K562 (cell line): ENCODE data around the gene ZNF23. TPM values are rescaled to one million over a fixed set of nuclear protein-coding genes. Genes with fewer than 3 reads are reported as not detected.

Experiments
- ATAC-seq: fragments of 200-7000 bp; cut with Tn5 transposase; 3 replicates; pipeline ENCODE4 v1.9.1; 2020; ENCODE audit warnings: moderate library complexity
- BruUV-seq: library from RNA; stranded (reverse); fragments of 400-500 nt; replicated peaks from 2 replicates; lab custom pipeline; 2021; lab: Mats Ljungman, UMichigan
- CTCF ChIA-PET: fragments of 300-600 bp; formaldehyde crosslinking; extraction: SDS; loops from one replicate; lab custom pipeline; 2021; ENCODE audit warnings: low intra/inter-chr PET ratio; lab: Yijun Ruan, JAX
- POLR2A ChIA-PET: fragments of 300-600, 350-650 bp; sonication (Branson Sonifier 250); formaldehyde crosslinking; extraction: SDS; loops from one replicate; lab custom pipeline; 2021; ENCODE audit warnings: antibody characterized with exemption, inconsistent platforms; lab: Yijun Ruan, JAX
- DNase-seq, 4 experiments: peaks; one replicate each; pipeline versions ENCODE4 v3.0.0 to v3.0.0-alpha.2; 2011 to 2018; ENCODE audit warnings: low spot score in 3 of 4, mixed read lengths in 3 of 4; ENCODE audit errors: extremely low read depth in 1 of 4
- FAIRE-seq: peaks from 2 replicates; lab custom pipeline; 2011; peaks lifted over from hg19 to GRCh38; lab: Jason Lieb, UNC
- H2AFZ ChIP-seq: 2 replicates; pipeline ENCODE4 v1.6.0; 2011; ENCODE audit warnings: low read depth, low read length, control low read depth, inconsistent platforms
- H3K27ac ChIP-seq: fragments of 200-600 bp; 3 replicates; pipeline ENCODE4 v1.8.0; 2011; ENCODE audit warnings: low read depth, mild to moderate bottlenecking, control low read depth, inconsistent platforms, low read length, moderate library complexity, mixed read lengths; ENCODE audit errors: extremely low read depth
- H3K27me3 ChIP-seq, 2 experiments: fragments of 300-600 bp in 1 of 2; 2 replicates in 1 of 2; 3 replicates in 1 of 2; pipeline versions ENCODE4 v1.6.0 to v1.8.0; 2011; ENCODE audit warnings: inconsistent platforms in 2 of 2, low read length in 2 of 2, mild to moderate bottlenecking in 1 of 2, mixed read lengths in 1 of 2, moderate library complexity in 1 of 2; ENCODE audit not compliant: control insufficient read depth in 2 of 2, insufficient read depth in 2 of 2
- H3K36me3 ChIP-seq: fragments of 300-600 bp; 3 replicates; pipeline ENCODE4 v1.8.0; 2011; ENCODE audit warnings: mild to moderate bottlenecking, low read length, inconsistent platforms; ENCODE audit not compliant: control insufficient read depth, insufficient read depth
- H3K4me1 ChIP-seq, 2 experiments: fragments of 200-600 bp in 1 of 2; replicated peaks in 1 of 2; 2 replicates in 1 of 2; 3 replicates in 1 of 2; pipeline versions ENCODE4 v1.5.1 to v1.8.0; 2011; ENCODE audit warnings: inconsistent platforms in 2 of 2, low read length in 2 of 2, mild to moderate bottlenecking in 1 of 2, mixed read lengths in 1 of 2, moderate library complexity in 1 of 2; ENCODE audit not compliant: control insufficient read depth in 2 of 2, insufficient read depth in 2 of 2
- H3K4me2 ChIP-seq: 2 replicates; pipeline ENCODE4 v1.6.1; 2011; ENCODE audit warnings: low read length, control low read depth, inconsistent platforms, mixed read lengths; ENCODE audit not compliant: insufficient read depth
- H3K4me3 ChIP-seq: fragments of 200-600 bp; sonication (generic), shearing (Covaris generic); 2 replicates; pipeline ENCODE4 v1.5.1; 2016; ENCODE audit warnings: control low read depth, inconsistent platforms
- H3K79me2 ChIP-seq: fragments of 200-600 bp; 3 replicates; pipeline ENCODE4 v1.8.0; 2011; ENCODE audit warnings: low read length, inconsistent platforms; ENCODE audit not compliant: control insufficient read depth, insufficient read depth
- H3K9ac ChIP-seq, 2 experiments: 2 replicates each; pipeline versions ENCODE4 v1.6.0 to v1.6.1; 2011; ENCODE audit warnings: low read depth in 2 of 2, low read length in 2 of 2, control low read depth in 1 of 2, inconsistent platforms in 1 of 2, mild to moderate bottlenecking in 1 of 2, mixed read lengths in 1 of 2; ENCODE audit not compliant: insufficient read depth in 1 of 2
- H3K9me1 ChIP-seq: one replicate; pipeline ENCODE4 v1.6.0; 2011; ENCODE audit warnings: inconsistent platforms, mild to moderate bottlenecking, low read length, moderate library complexity; ENCODE audit not compliant: control insufficient read depth, insufficient read depth
- H3K9me3 ChIP-seq: replicated peaks from 2 replicates; pipeline ENCODE4 v1.5.1; 2011; ENCODE audit warnings: low read depth, low read length, inconsistent platforms; ENCODE audit not compliant: control insufficient read depth, insufficient read depth
- H4K20me1 ChIP-seq: replicated peaks from 2 replicates; pipeline ENCODE4 v1.6.1; 2011; ENCODE audit warnings: low read length, inconsistent platforms, mixed read lengths; ENCODE audit not compliant: control insufficient read depth, insufficient read depth
- ADNP ChIP-seq: fragments of 200-800 bp; sonication (Bioruptor generic); IDR thresholded peaks from 2 replicates; pipeline ENCODE4 v1.6.1; 2016; ENCODE audit warnings: missing genetic modification characterization, missing compliant biosample characterization
- BCOR ChIP-seq: fragments of 450-650 bp; IDR thresholded peaks from 2 replicates; pipeline ENCODE4 v1.6.1; 2016
- C11orf30 ChIP-seq: fragments of 450-650 bp; IDR thresholded peaks from 2 replicates; pipeline ENCODE4 v1.6.1; 2016; ENCODE audit warnings: low read depth, mild to moderate bottlenecking
- HLTF ChIP-seq: fragments of 450-650 bp; IDR thresholded peaks from 2 replicates; pipeline ENCODE4 v1.6.1; 2016
- KDM1A ChIP-seq, 2 experiments: fragments of 450-650 bp; IDR thresholded peaks; 2 replicates each; pipeline ENCODE4 v1.6.1; 2016; ENCODE audit warnings: mild to moderate bottlenecking in 2 of 2
- MAFG ChIP-seq: fragments of 450-650 bp; conservative IDR thresholded peaks from 2 replicates; pipeline ENCODE4 v1.6.1; 2016; ENCODE audit warnings: missing genetic modification characterization, missing compliant biosample characterization
- MAFK ChIP-seq: IDR thresholded peaks from 2 replicates; pipeline ENCODE4 v1.6.1; 2011; ENCODE audit warnings: low read length, improper control_type of control experiment
- RBM25 ChIP-seq: fragments of 200-400 bp; formaldehyde crosslinking; IDR thresholded peaks from 2 replicates; pipeline ENCODE4 v1.6.1; 2018; ENCODE audit warnings: low read length, low read depth, moderate library complexity; ENCODE audit not compliant: severe bottlenecking
- SRSF7 ChIP-seq: fragments of 200-400 bp; formaldehyde crosslinking; optimal IDR thresholded peaks from 2 replicates; pipeline ENCODE3; 2017; ENCODE audit warnings: mild to moderate bottlenecking, low read depth, low read length
- ZNF316 ChIP-seq: fragments of 450-650 bp; IDR thresholded peaks from 2 replicates; pipeline ENCODE4 v1.6.1; 2016
- ZNF41 ChIP-seq: fragments of 250-450 bp; sonication (Bioruptor Pico); conservative IDR thresholded peaks from 2 replicates; pipeline ENCODE4 v1.4.0; 2020; ENCODE audit warnings: mild to moderate bottlenecking
- ZNF436 ChIP-seq: fragments of 250-450, 450-650 bp; sonication (Bioruptor Pico); formaldehyde crosslinking; IDR thresholded peaks from 2 replicates; pipeline ENCODE4 v1.7.0; 2020; ENCODE audit warnings: mild to moderate bottlenecking
- WGBS: fragments of 100-300 bp; shearing (Covaris generic); methylation state at CpG from one replicate; pipeline ENCODE4 v1.1.6; 2016; ENCODE audit warnings: low coverage, mixed read lengths; ENCODE audit not compliant: insufficient coverage; ENCODE audit errors: missing lambda C conversion rate; 5-methylcytosine and 5-hydroxymethylcytosine counted together
- in situ Hi-C: fragments of 300-500 bp; cut with MboI; formaldehyde crosslinking; loops from 4 replicates; pipeline ENCODE4 v1.15.0; 2018; ENCODE audit warnings: inconsistent platforms, mixed read lengths
- intact Hi-C: fragments of 100-400 bp; cut with micrococcal nuclease; formaldehyde crosslinking; loops from 2 replicates; pipeline ENCODE4 v1.14.2; 2022
- polyA plus RNA-seq, 8 experiments: library from polyadenylated mRNA; depleted of rRNA in 4 of 8; stranded (reverse) in 5 of 8; unstranded in 3 of 8; fragments of >200 nt; fragmentation: Nextera tagmentation in 2 of 8; fragmentation: Illumina TruSeq in 1 of 8; extraction: Ambion mirVana in 2 of 8; extraction: Trizol in 1 of 8; gene quantifications; 2 replicates each; pipeline versions ENCODE4 v1.2.1 to v1.2.3, GENCODE V29; 2011 to 2014; ENCODE audit warnings: inconsistent platforms in 1 of 8, missing spikeins in 1 of 8
- total RNA-seq, 7 experiments: library from RNA; depleted of rRNA in 6 of 7; stranded (reverse); fragments of >200 nt in 6 of 7; fragmentation: Illumina TruSeq in 2 of 7; extraction: Trizol in 2 of 7; gene quantifications; 2 replicates each; pipeline versions ENCODE4 v1.2.1 to v1.2.3, GENCODE V29; 2011 to 2021; ENCODE audit warnings: low replicate concordance in 1 of 7

ZNF23 gene
- total and polyA plus RNA-seq, 9 of the 15 experiments (the other 6 are each of a cell fraction or from before 2014, with no cell fraction given) = 4.7 to 13.4 (median 11.2) TPM

- H3K4me1 ChIP-seq = peaks cover 15 to 25% of the 10 kb centered on the region in 2 experiments
- ChIA-PET POLR2A (no interaction called here), CTCF (no interaction called here)
- intact Hi-C loops (no loop called here), in situ Hi-C loops (no loop called here)
- ATAC-seq (no peak; the same call in 2 of the 3 replicates), DNase-seq (no peak), FAIRE-seq (peak; percentile 51)
- no peaks in the 10 kb centered on the region for H3K9me1 ChIP-seq
- no TSS peak for BruUV-seq
- no peaks in the 10 kb centered on the region; the same call in 2 of the 3 replicates for H3K36me3 ChIP-seq
- TF ChIP-seq KDM1A (IDR thresholded peaks at IDR 0.05) (peak; percentile 22 to 47; a peak in 1 of 4 replicates), RBM25 (peak; percentile 94), HLTF (no peak), BCOR (peak; percentile 73), ADNP (tag) (0 out of 2 replicates have a peak, but pooled peaks have one; percentile 23)
- H2AFZ ChIP-seq = peak overlapping the region; percentile 58
- H3K79me2 ChIP-seq = no peaks in the 10 kb centered on the region
- no peak overlapping the region for H3K4me3 ChIP-seq
- H3K27ac ChIP-seq = 0 out of 3 replicates have a peak overlapping the region, but pooled peaks have one; percentile 4
- no peaks in the 10 kb centered on the region for H4K20me1 ChIP-seq
- no peak overlapping the region for H3K9ac ChIP-seq
- H3K27me3 ChIP-seq = no peaks in the 10 kb centered on the region
- no peaks in the 10 kb centered on the region; the same call in none of the 2 replicates for H3K9me3 ChIP-seq
- no peak overlapping the region for H3K4me2 ChIP-seq
- WGBS = 58% methylated on average over 3 of the region's 3 CpGs
Observed at GRCh38 chr16:71491054-71491453, 29.0 kb upstream of the ZNF23 start.

- BruUV-seq = no TSS peak
- FAIRE-seq (peak; percentile 44), ATAC-seq (peak; percentile 41; the same call in 2 of the 3 replicates), DNase-seq (no peak)
- peak overlapping the region; percentile 4; the same call in 1 of the 3 replicates for H3K27ac ChIP-seq
- no peak overlapping the region for H3K4me2 ChIP-seq
- H3K4me3 ChIP-seq = no peak overlapping the region
- H3K9me3 ChIP-seq = no peaks in the 10 kb centered on the region; the same call in none of the 2 replicates
- no peaks in the 10 kb centered on the region for H3K79me2 ChIP-seq
- H3K9ac ChIP-seq = no peak overlapping the region; a peak in 1 of 4 replicates
- no peaks in the 10 kb centered on the region for H3K27me3 ChIP-seq
- ChIA-PET POLR2A (interaction anchor here (0.6 kb wide), 1 partner anchor 28 kb away, joined by 4 read pairs; the partner anchor contains the start of gene ZNF23), CTCF (no interaction called here)
- TF ChIP-seq MAFG (tag) = 0 out of 2 replicates have a peak, but pooled peaks have one; percentile 15
- peak; percentile 2; the same call in 1 of the 2 replicates for TF ChIP-seq MAFK
- TF ChIP-seq ZNF41 = no peak
- peak; percentile 37 for TF ChIP-seq ZNF316
- TF ChIP-seq ZNF436 (CRISPR knock-in tag) = no peak
- TF ChIP-seq C11orf30 = peak; percentile 21; the same call in 1 of the 2 replicates
- no peak for TF ChIP-seq SRSF7
- no peaks in the 10 kb centered on the region for H4K20me1 ChIP-seq
- in situ Hi-C loops = no loop called here
- peaks cover 15 to 25% of the 10 kb centered on the region in 2 experiments for H3K4me1 ChIP-seq
- peak overlapping the region; percentile 58 for H2AFZ ChIP-seq
- intact Hi-C loops = no loop called here
- H3K9me1 ChIP-seq = no peaks in the 10 kb centered on the region
- no peaks in the 10 kb centered on the region; the same call in 2 of the 3 replicates for H3K36me3 ChIP-seq
Observed at GRCh38 chr16:71490361-71490760, 28.3 kb upstream of the ZNF23 start.
